ENCODE results near the gene CST5.

GRCh38 chr20:23874747-23875146 is 4.8 kb downstream of the CST5 start:
- TF ChIP-seq CTCF (IDR thresholded peaks at IDR 0.05) = no peak
- no peak for TF ChIP-seq EZH2 (IDR thresholded peaks at IDR 0.05)

Data from neural progenitor cell (in vitro differentiated cells).